Upper lobe of left lung (tissue), 4 donors: ENCODE results near the gene RHOG.

Source experiments
- CTCF ChIP-seq, 6 experiments: fragments of 450-650 bp in 4 of 6; fragments of 200-600 bp in 2 of 6; sonication (generic) in 2 of 6; IDR thresholded peaks; one replicate each; pipeline ENCODE4 v1.5.1; 2016 to 2019; ENCODE audit warnings: antibody characterized with exemption in 6 of 6
- POLR2A ChIP-seq, 4 donors: fragments of 450-650 bp; IDR thresholded peaks; one replicate each; pipeline ENCODE4 v1.5.1; 2016 to 2017; ENCODE audit warnings: antibody characterized with exemption in 4 of 4, mild to moderate bottlenecking in 2 of 4

GRCh38 chr11:3781423-3781822, 59.3 kb downstream of the RHOG start:
- TF ChIP-seq CTCF (IDR thresholded peaks at IDR 0.05) (no peak), POLR2A (IDR thresholded peaks at IDR 0.05) (no peak)
